AG04449 (cell line): ENCODE measurements around the gene ZNF248.

Experiments used
- CTCF ChIA-PET: fragments of 350-600 bp; formaldehyde crosslinking; extraction: SDS; loops from one replicate; lab custom pipeline; 2021; ENCODE audit warnings: antibody characterized with exemption; lab: Yijun Ruan, JAX
- POLR2A ChIA-PET: fragments of 400-600, 350-600 bp; formaldehyde crosslinking; extraction: SDS; loops from one replicate; lab custom pipeline; 2020; ENCODE audit warnings: antibody characterized with exemption, inconsistent platforms; lab: Yijun Ruan, JAX
- DNase-seq: peaks from one replicate; pipeline ENCODE4 v3.0.0-alpha.2; 2010; ENCODE audit warnings: low read depth, low spot score
- H3K4me3 ChIP-seq: 2 replicates; pipeline ENCODE4 v1.5.1; 2011; ENCODE audit warnings: low read depth, mild to moderate bottlenecking, control low read depth, low read length
- TF ChIP-seq, protein P1 (sequence below): IDR thresholded peaks from one replicate; pipeline ENCODE4 v1.5.1; 2011; ENCODE audit warnings: mild to moderate bottlenecking, moderate library complexity, low read length, control low read depth, inconsistent platforms; ENCODE audit not compliant: insufficient read depth; ENCODE audit errors: missing control alignments

Gene ZNF248

GRCh38 chr10:37839243-37839642 lies 18.2 kb downstream of the ZNF248 start:
- no peak overlapping the region for H3K4me3 ChIP-seq
- ChIA-PET POLR2A (no interaction called here), CTCF (no interaction called here)
- DNase-seq, result no peak
- TF ChIP-seq, protein P1, sequence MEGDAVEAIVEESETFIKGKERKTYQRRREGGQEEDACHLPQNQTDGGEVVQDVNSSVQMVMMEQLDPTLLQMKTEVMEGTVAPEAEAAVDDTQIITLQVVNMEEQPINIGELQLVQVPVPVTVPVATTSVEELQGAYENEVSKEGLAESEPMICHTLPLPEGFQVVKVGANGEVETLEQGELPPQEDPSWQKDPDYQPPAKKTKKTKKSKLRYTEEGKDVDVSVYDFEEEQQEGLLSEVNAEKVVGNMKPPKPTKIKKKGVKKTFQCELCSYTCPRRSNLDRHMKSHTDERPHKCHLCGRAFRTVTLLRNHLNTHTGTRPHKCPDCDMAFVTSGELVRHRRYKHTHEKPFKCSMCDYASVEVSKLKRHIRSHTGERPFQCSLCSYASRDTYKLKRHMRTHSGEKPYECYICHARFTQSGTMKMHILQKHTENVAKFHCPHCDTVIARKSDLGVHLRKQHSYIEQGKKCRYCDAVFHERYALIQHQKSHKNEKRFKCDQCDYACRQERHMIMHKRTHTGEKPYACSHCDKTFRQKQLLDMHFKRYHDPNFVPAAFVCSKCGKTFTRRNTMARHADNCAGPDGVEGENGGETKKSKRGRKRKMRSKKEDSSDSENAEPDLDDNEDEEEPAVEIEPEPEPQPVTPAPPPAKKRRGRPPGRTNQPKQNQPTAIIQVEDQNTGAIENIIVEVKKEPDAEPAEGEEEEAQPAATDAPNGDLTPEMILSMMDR, result no peak

DNA sequence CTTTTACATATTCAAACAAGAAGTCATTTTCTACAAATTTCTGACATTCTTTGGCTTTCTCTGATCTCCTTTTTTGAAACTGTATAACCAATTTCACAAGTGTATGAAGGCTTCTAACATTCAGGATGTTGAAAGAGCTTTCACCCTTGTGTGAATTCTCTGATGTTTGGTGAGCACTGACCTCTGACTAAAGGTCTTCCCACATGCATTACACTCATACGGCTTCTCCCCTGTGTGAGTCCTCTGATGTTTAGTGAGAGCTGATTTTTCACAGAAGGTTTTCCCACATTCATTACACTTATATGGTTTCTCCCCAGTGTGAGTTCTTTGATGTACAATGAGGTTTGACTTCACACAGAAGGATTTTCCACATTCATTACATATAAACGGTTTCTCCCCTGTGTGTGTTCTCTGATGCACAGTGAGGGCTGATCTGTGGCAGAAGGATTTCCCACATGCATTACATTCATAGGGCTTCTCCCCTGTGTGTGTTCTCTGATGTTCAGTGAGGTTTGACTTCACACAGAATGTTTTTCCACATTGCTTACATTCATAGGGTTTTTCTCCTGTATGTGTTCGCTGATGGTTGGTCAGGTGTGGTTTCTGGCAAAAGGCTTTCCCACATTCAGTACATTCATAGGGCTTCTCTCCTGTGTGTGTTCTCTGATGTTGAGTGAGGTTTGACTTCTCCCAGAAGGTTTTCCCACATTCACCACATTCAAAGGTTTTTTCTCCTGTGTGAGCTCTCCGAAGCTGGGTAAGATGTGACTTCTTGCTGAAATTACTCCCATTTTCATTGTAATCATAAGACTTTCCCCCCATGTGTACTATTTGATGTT lies 25.7 kb downstream of the ZNF248 start:
- no peak overlapping the region for H3K4me3 ChIP-seq
- no peak for DNase-seq
- ChIA-PET POLR2A (no interaction called here), CTCF (no interaction called here)
- TF ChIP-seq, protein P1, result no peak

- ChIA-PET CTCF (no interaction called here), POLR2A (interaction anchor here (0.7 kb wide), 1 partner anchor 901 kb away, joined by 3 read pairs; no protein-coding TSS in a partner anchor)
- H3K4me3 ChIP-seq, result no peak overlapping the region
- DNase-seq, result no peak
- TF ChIP-seq, protein P1, result no peak
Observed at GRCh38 chr10:37826806-37827205, 30.6 kb downstream of the ZNF248 start.

DNA sequence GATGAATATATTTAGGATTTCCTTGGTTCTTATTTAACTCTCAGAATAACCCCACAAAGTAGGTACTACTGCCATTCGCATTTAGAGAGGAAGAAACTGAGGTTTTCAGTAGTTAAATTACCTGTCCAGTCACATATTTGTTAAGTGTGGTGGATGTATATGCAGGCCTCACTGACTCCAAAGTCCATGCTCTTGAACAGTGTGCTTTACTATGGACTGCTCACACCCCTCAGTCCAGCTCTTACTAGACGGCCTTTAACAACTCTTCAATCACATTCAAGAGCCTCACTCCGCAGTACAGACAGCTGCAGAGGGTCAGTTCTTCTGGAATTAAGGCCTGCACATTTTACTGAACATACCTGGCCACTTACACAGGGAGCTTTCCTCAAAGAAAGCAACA lies 36.2 kb downstream of the ZNF248 start:
- no peak for DNase-seq
- ChIA-PET CTCF (no interaction called here), POLR2A (no interaction called here)
- no peak overlapping the region for H3K4me3 ChIP-seq
- TF ChIP-seq, protein P1, result no peak

- CTCF ChIA-PET, result no interaction called here
- H3K4me3 ChIP-seq, result no peak overlapping the region
- DNase-seq, result no peak
- POLR2A ChIA-PET, result no interaction called here
- TF ChIP-seq, protein P1, result no peak
Observed at GRCh38 chr10:37819797-37820196, 37.6 kb downstream of the ZNF248 start.

- ChIA-PET POLR2A (no interaction called here), CTCF (no interaction called here)
- TF ChIP-seq, protein P1, result no peak
- DNase-seq, result no peak
- no peak overlapping the region for H3K4me3 ChIP-seq
Observed at GRCh38 chr10:37816290-37816689, 41.1 kb downstream of the ZNF248 start.
